Activated CD4-positive, alpha-beta T cell treated with anti-CD3 and anti-CD28 coated beads, Interleukin-2, amount 50 U/mL, for 48 hours (primary cell): Measurements from ENCODE around the gene CCDC154.
"Not testable (repeated sequence)": the region's sequence is repeated elsewhere in the genome, so short reads cannot be mapped to it uniquely, and the experiment has no call there.

Experiments
- DNase-seq, 2 experiments: peaks; one replicate each; pipeline ENCODE4 v3.0.0-alpha.2; 2020

The CCDC154 gene

GRCh38 chr16:1443980-1444729, at the start of gene CCDC154:
Gene CCDC154 (minus strand): TSS chr16:1444556. CDS start chr16:1444322, 234 bp downstream.
- no peak for DNase-seq

- peak in 1 of 2 experiments; percentile 33 for DNase-seq
Observed at GRCh38 chr16:1493746-1494094, 49.4 kb upstream of the CCDC154 start.

- DNase-seq = peak; percentile 85
Observed at GRCh38 chr16:1492923-1493745, 48.8 kb upstream of the CCDC154 start, which contains the start of gene TELO2. Gene TELO2 (plus strand): TSS chr16:1493360. CDS start chr16:1494282, 922 bp downstream.

- DNase-seq = peak in 1 of 2 experiments; percentile 17
Observed at GRCh38 chr16:1492082-1492922, 47.9 kb upstream of the CCDC154 start.

- DNase-seq = no peak
Observed at GRCh38 chr16:1491327-1491726, 47.0 kb upstream of the CCDC154 start.

- no peak for DNase-seq
Observed at GRCh38 chr16:1489077-1489476, 44.7 kb upstream of the CCDC154 start.

- no peak for DNase-seq
Observed at GRCh38 chr16:1488619-1489018, 44.3 kb upstream of the CCDC154 start, which contains the start of gene PTX4. Gene PTX4 (minus strand): TSS chr16:1488944. CDS start chr16:1488909, 35 bp downstream.

GRCh38 chr16:1488054-1488601, 43.8 kb upstream of the CCDC154 start:
- DNase-seq = no peak

- DNase-seq = no peak
Observed at GRCh38 chr16:1487395-1488053, 43.2 kb upstream of the CCDC154 start.

GRCh38 chr16:1486551-1487390, 42.4 kb upstream of the CCDC154 start:
- DNase-seq = no peak

- DNase-seq = no peak
Observed at GRCh38 chr16:1485847-1486496, 41.6 kb upstream of the CCDC154 start.

- DNase-seq = no peak
Observed at GRCh38 chr16:1481906-1482835, 37.8 kb upstream of the CCDC154 start.

- not testable (repeated sequence) for DNase-seq
Observed at GRCh38 chr16:1478937-1479336, 34.6 kb upstream of the CCDC154 start.

GRCh38 chr16:1477033-1477432, 32.7 kb upstream of the CCDC154 start:
- DNase-seq = no peak

GRCh38 chr16:1475552-1476114, 31.3 kb upstream of the CCDC154 start:
- no peak for DNase-seq

- peak; percentile 87 to 90 for DNase-seq
Observed at GRCh38 chr16:1474796-1475551, 30.6 kb upstream of the CCDC154 start, which contains the start of gene CLCN7. Gene CLCN7 (minus strand): TSS chr16:1475028. CDS start chr16:1474974, 54 bp downstream.

GRCh38 chr16:1474082-1474795, 29.9 kb upstream of the CCDC154 start:
- DNase-seq = no peak
